Amniotic epithelial cell (primary cell): ENCODE data around the gene BNIP5.

Experiments
- DNase-seq: peaks from one replicate; pipeline ENCODE4 v3.0.0-alpha.2; 2010; ENCODE audit warnings: low read depth

Gene BNIP5

DNA sequence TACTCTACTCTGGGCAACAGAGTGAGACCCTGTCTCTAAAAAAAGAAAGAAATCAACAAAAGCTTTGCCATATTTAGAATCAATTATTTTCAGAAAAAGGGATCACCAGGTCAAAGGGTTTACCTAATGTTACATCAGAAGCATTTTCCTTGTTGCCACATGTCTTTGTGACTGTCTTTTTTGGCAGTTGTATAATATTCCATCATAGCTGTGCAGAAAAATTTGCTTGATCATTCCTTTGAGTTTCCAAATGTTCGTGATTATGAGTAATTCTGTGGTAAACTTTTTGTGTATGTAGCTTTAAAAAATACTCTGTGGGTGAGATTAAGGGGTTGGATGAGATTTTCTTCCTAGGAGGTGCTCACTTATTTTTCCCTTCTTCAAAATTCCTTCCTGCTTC, 40.4 kb downstream of the BNIP5 start:
- peak; percentile 67 for DNase-seq

DNA sequence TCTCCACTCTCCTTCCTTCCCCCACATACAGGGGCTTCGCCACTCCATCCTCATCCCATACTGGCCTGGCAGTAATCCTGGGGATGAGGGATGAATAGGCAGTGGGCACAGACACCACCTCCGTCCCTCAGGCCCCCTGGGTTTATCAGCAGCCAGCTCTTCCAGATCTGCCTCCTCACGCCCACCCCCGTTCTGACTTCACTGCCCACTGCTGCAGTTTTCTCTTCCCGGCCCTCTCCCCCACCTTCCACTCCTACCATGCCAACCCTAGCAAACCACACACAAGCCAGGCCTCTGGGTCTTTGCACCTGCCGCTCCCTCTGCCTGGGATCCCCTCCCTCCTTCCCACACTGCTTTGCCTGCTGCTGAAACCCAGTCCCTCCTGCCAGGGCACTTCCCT, 44.5 kb downstream of the BNIP5 start:
- DNase-seq: no peak

- DNase-seq: peak; percentile 88
Observed at GRCh38 chr6:36290668-36291620, 45.7 kb downstream of the BNIP5 start.

- no peak for DNase-seq
Observed at GRCh38 chr6:36289281-36289878, 47.3 kb downstream of the BNIP5 start.

GRCh38 chr6:36286858-36287257, 49.8 kb downstream of the BNIP5 start:
- no peak for DNase-seq

GRCh38 chr6:36285797-36286196, 50.9 kb downstream of the BNIP5 start:
- DNase-seq: peak; percentile 20

DNA sequence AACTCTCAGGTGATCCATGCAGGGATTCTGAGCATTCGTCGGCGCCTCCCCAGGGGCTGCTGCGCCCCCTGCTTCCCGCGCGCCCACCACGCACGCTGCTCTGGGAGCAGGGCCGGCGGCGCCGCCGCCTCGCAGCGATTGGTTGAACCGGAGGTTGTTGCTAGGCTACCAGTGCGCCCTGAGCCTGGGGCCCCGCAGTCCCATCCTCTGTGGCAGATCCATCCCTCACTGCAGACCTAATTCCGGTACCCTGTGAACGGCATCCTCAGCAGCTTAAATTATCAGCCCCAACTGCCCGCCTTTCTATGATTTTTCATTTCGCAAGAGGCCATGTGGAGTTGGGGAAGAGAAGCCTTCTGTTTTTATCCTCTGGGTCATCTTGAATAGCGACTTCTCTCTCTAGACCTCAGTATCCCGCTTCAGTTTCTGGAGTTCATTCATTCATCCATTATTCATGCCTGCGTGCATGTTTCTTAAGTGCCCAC, 51.5 kb downstream of the BNIP5 start:
- no peak for DNase-seq

- no peak for DNase-seq
Observed at GRCh38 chr6:36284359-36284758, 52.3 kb downstream of the BNIP5 start.

- DNase-seq: no peak
Observed at GRCh38 chr6:36283608-36284007, 53.1 kb downstream of the BNIP5 start.

- DNase-seq: no peak
Observed at GRCh38 chr6:36280983-36281382, 55.7 kb downstream of the BNIP5 start.

DNA sequence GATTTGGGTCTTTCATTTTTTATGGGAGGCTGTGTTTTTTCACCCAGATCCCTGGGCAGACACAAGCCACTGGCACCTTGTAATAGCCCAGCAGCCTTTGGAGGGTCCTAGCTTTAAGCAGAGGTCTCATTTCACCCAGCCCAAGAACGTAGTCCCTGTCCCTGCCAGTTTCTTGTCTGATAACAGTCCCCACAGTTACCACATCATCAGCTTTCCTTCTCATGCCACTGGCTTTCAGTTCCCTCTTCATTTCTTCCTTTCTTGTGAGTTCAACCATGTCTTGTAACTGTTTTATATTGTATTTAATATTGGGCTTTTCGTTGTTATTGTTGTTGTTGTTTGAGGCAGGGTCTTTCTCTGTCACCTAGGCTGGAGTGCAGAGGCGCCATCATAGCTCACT, 56.2 kb downstream of the BNIP5 start:
- no peak for DNase-seq

GRCh38 chr6:36277946-36278470, 58.7 kb downstream of the BNIP5 start:
- peak; percentile 51 for DNase-seq

DNA sequence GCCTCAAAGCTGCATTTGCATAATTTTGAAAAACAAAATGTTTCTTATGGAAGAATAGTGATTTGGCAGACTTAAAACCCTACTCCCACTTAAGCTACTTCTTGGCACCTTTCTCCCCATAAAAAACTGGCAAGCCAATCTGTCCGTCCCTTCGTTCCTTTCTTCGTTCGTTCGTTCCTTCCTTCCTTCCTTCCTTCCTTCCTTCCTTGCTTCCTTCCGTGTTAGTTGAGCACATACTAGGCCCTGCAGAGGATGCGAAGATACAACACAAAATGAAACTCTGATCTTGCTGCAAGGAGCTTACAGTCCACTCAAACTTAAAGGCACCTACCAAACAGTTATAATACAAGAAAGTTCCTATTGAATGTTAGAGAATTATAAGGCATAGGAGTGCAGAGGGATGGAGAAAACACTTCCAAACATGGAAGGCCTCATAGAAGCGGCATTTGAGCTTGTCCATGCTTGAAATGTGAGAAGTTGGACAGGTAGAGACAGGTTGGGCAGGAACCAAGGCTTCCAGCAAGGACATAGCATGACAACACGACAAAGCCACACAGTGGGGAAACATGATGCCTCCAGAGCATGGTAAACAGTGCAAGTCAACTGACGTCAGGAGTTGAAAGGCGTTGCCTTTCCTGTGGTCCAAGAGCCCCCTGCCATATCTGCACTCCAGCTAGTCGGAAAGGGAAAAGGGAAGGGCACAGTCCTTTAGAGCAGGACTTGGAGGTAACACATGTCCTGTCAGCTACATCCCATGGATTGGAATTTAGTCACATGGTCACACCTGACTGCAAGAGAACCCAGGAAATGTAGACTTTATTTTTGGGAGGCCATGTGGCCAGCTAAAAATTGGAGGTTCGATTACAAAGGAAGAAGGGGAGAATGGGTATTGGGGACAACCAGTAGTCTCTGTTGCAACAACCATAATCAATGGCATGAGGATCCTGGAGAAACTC, 59.8 kb downstream of the BNIP5 start:
- DNase-seq: no peak

DNA sequence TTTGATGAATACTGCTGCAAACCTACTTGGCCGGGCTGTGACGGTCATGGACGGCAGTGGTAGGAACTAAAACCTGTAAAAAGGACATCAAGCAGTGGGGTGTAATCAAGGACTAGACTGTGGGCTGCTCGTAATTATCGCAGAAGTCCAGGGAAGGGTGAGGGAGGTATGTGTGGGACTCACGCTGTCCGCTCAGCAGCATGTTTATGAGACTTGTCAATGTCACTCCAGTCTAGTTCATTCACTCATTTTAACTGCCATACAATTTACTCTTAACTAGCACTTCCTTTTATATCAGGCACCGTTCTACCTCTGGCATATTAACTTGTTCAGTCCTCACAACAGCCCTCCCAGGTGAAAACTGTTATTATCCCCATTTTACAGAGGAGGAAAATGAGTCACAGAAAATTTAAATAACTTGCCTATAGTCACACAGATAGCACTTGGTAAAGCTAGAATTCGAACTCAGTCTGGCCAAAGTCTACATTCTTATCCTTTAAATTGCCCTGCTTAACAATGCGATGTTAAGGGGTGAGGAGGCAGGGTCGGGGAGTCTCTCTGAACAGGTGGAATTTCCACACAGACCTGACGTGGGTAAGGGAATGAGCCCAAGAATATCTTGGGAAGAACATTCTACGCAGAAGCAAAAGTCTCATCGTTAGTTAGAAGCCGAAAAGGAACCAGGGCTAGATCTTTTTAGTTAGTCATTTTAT, 62.7 kb downstream of the BNIP5 start:
- no peak for DNase-seq

DNA sequence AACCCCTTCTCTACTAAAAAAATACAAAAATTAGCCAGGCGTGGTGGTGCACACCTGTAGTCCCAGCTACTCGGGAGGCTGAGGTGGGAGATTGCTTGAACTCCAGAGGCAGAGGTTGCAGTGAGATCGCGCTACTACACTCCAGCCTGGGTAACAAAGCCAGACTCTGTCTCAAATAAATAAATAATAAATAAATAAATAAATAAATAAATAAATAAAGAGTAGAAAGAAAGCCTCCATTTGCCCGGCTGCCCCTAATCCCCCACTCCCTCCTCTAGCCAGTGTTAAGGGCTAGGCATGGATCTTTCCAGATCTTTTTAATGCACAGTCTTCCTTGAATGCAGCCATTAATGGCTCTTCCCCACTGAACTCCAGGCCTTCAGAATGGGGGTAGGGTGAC, 63.6 kb downstream of the BNIP5 start:
- DNase-seq: no peak

DNA sequence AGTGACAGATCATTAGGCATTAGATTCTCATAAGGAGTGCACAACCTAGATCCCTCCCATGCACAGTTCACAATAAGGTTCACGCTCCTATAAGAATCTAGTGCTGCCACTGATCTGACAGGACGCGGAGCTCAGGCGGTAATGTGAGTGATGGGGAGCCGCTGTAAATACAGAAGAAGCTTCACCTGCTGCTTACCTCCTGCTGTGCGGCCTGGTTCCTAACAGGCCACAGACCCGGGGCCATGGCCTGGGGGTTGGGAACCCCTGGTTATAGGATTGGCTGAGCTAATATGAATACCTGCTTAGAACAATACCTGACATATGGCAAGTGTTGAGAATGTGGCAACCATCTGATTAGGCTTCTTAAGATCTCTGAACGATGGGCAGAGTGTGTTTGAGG, 64.5 kb downstream of the BNIP5 start:
- DNase-seq: no peak

DNA sequence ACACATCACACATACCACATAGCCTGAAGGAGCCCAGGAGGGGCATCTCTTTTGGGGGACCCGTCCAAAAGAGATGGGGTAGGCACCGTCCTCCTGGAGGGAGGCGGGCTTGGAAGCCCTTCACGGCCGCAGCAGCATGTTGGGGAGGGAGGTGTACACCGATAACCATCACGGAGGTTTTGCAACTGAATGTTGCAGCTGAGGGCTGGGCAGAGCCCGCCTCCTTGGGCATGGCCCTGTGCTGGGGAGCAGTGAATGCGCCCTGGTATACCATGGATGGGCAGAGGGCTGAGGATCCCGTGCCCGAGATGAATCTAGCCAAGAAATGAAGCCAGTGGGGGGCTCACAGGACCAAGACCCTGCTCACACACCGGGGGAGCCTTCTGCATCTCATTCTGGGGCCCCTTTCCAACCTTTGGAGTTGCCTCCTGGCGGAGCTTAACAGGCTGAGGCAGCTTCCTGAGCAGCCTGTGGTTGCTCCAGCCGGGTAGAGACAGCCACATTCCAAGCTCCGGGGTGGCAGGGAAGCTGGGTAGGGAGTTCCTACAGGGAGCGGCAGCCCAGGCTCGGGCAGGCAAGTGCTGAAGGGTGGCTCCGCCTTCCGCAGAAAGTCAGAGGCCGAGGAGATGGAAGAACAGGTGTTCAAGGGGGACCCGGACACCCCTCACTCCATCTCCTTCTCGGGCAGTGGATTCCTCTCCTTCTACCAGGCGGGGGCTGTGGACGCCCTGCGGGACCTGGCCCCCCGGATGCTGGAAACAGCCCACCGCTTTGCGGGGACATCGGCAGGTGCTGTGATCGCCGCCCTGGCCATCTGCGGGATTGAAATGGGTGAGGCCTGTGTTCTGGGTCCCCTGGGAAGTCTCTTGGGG, 66.6 kb downstream of the BNIP5 start, which contains the start of gene PNPLA1:
PNPLA1 (plus strand) TSS at position 227 of the 872 bp plus-strand sequence; CDS start at position 627, 400 bp downstream.
- DNase-seq: no peak

DNA sequence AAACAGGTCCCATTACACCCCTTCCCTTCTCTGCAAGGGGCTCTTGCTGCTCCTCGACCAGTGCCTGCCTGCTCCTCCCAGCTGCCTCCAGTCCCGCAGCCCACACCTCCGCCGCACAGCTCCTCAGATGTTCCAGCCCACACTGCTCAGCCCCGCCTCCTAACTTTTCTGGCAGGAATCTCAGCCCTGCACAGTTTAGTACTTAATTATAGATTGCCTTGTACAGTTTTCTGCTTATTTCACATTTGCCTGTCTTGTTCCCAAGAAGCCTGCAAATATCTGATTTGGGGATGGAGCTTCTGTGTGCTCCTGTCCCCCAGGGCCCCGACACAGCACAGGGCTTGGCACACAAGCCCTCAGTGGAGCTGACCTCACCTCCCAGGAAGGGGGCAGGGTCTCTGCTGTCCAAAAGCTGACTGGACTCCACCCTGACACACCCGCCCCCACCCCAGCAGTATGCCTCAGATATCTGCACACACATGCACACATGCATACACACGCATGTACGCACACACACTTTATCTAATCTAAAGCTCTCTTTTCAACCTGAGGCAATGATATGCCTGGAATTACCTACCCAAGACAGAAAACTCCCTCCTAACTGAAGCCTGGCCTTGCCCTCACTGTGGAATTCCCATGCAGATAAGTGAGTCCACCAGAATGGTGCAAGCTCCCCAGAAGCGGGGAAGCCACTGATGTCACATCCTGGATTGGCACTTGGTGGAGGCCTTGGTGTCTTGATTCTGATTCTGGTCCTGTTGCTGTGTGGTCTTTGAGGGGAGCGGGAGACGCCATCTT, 68.0 kb downstream of the BNIP5 start:
- DNase-seq: peak; percentile 64
